PFSK-1 (cell line): ENCODE results near the gene TMEM97.

Experiments
- FOXP2 ChIP-seq: optimal IDR thresholded peaks from 2 replicates; pipeline ENCODE3; 2011; ENCODE audit warnings: borderline replicate concordance, control low read depth, inconsistent platforms; ENCODE audit not compliant: insufficient read depth; ENCODE audit errors: extremely low read length, extremely low read depth
- POLR2AphosphoS5 ChIP-seq: IDR thresholded peaks from 2 replicates; pipeline ENCODE4 v1.6.1; 2012; ENCODE audit warnings: low read depth, mild to moderate bottlenecking, control low read depth, low read length, moderate library complexity
- SIN3A ChIP-seq: IDR thresholded peaks from 2 replicates; pipeline ENCODE4 v1.6.1; 2012; ENCODE audit warnings: mild to moderate bottlenecking, low read length, moderate library complexity, borderline replicate concordance; ENCODE audit not compliant: insufficient read depth
- TAF1 ChIP-seq: IDR thresholded peaks from 2 replicates; pipeline ENCODE4 v1.6.1; 2012; ENCODE audit warnings: low read length, control low read depth, borderline replicate concordance; ENCODE audit not compliant: insufficient read depth
- TF ChIP-seq, protein P1 (sequence below), 2 experiments: IDR thresholded peaks; 2 replicates each; pipeline versions ENCODE4 v1.6.1 to v1.8.0; 2011 to 2012; ENCODE audit warnings: low read depth in 2 of 2, low read length in 2 of 2, control low read depth in 1 of 2, inconsistent platforms in 1 of 2, mild to moderate bottlenecking in 1 of 2, moderate library complexity in 1 of 2; ENCODE audit not compliant: insufficient read depth in 1 of 2

TMEM97 gene

DNA sequence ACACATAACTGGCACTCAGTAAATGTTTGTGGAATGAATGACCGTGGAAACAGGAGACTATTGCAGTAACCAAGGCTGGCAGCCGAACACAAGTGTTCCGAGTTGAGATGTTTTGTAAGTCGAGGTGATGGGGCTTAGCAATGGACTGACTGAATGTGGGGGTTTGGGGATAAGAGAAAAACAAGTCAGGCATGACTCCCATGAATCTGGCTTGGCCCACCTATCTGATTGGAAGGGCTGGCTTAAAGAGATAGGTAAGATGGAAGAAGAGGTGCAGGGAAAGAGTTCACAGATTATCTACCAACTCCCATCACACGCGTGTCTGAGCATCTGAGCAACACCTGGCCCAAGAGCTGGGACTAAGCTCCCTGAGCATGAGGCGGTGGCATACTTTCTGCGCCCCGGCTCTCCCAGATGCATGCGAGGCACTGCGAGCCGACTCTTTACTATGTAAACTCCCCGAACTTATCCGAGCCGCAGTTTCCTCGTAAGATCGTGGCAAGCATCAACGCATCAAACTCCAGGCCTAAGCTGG lies 15.7 kb downstream of the TMEM97 start:
- TF ChIP-seq TAF1: no peak
- no peak for TF ChIP-seq SIN3A
- TF ChIP-seq POLR2AphosphoS5: no peak
- TF ChIP-seq, protein P1, sequence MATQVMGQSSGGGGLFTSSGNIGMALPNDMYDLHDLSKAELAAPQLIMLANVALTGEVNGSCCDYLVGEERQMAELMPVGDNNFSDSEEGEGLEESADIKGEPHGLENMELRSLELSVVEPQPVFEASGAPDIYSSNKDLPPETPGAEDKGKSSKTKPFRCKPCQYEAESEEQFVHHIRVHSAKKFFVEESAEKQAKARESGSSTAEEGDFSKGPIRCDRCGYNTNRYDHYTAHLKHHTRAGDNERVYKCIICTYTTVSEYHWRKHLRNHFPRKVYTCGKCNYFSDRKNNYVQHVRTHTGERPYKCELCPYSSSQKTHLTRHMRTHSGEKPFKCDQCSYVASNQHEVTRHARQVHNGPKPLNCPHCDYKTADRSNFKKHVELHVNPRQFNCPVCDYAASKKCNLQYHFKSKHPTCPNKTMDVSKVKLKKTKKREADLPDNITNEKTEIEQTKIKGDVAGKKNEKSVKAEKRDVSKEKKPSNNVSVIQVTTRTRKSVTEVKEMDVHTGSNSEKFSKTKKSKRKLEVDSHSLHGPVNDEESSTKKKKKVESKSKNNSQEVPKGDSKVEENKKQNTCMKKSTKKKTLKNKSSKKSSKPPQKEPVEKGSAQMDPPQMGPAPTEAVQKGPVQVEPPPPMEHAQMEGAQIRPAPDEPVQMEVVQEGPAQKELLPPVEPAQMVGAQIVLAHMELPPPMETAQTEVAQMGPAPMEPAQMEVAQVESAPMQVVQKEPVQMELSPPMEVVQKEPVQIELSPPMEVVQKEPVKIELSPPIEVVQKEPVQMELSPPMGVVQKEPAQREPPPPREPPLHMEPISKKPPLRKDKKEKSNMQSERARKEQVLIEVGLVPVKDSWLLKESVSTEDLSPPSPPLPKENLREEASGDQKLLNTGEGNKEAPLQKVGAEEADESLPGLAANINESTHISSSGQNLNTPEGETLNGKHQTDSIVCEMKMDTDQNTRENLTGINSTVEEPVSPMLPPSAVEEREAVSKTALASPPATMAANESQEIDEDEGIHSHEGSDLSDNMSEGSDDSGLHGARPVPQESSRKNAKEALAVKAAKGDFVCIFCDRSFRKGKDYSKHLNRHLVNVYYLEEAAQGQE (IDR thresholded peaks at IDR 0.05; ENCODE audit: insufficient read depth in 1 of 2, low read depth in 2 of 2, low read length in 2 of 2): no peak
- no peak for TF ChIP-seq FOXP2

DNA sequence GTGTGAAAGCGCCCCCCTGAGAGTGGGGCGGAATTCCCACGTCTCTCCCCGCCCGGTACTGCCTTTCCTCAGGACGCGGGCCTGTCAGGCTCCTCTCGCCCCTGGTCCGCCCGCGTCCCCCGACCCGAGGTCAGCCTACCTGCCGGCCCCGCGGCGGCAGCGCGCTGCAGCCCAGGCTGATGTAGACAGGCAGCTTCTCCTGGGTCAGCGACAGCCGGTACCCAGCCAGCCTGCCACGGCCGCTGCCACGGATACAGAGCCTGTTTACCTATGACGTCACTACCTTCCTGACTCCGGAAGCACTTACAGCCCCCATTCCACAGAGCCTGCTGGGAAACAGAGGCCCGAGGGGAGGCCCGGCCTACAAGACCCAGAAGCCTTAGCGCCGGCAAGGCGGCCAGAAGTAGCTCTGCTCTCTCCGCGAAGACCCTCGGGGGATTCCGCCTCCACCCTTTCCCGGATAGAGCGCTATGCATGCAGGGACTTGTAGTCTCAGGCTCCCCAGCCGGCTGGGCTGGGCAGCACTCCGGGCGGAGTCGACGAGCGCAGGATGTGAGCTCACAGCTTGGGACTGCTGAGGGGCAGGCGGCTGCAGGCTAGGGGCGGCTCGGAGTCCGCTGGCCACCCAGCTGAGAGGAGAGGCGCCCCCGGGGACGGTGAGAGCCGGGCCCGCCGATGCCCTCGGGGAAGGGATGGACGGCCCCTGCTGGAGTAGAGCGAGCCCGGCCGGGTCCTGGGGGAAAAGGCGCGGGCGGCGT lies 16.4 kb downstream of the TMEM97 start, which contains the start of the genes IFT20 and TNFAIP1:
Gene IFT20, minus strand, starts transcription at position 272 of the 758 bp plus-strand sequence. CDS start 3,487 bp downstream, outside the sequence.
Gene TNFAIP1, plus strand, starts transcription at position 561 of the 758 bp plus-strand sequence. CDS start 3,761 bp downstream, outside the sequence.
- TF ChIP-seq, protein P1 (IDR thresholded peaks at IDR 0.05; ENCODE audit: insufficient read depth in 1 of 2, low read depth in 2 of 2, low read length in 2 of 2): 0 out of 4 replicates have a peak, but pooled peaks of 1 of the 2 experiments have one; percentile 16
- TF ChIP-seq TAF1 (peak; percentile 53; the same call in 1 of the 2 replicates), POLR2AphosphoS5 (peak; percentile 79), FOXP2 (peak; percentile 100), SIN3A (peak; percentile 97)

DNA sequence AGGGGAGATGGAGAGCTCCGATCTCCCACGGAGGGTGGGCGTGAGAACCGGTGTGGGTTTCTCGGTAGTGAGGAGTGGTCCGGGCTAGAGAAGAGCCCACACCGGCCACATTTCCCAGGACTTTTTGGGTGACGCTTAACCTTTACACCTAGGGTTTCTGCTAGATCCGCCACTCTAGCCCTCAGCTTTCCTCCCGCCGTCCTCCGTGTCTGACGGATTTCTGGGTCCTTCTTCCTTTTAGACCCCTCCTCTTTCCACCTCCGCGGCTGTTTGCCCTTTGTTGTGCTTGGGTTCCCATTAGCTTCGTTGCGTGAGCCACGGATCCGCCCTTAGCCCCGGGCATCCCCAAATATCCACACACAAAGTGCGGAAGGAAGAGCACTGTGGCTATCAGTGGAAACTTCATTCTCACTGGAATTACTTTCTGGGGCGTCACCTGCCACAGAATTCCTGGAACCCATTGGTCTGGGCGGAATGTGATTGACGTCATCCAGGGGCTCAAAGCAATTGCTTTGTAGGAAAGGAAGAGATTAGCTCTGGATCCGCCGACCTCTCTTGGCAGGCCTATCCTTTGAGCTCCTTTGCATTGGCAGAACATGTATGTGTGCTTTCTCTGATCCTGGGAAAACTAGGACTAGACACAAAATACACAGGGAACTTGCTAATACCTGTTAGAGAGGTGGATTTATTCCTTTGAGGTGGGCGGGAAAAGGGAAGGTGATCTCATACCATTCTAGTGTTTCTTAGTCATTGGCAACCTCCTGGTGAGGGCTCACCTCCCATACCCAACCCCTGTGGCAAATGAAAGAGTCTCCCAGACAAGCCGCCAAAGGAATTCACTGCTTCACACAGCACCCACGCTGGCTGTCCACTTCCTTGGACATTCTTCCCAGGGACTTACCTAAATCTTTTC lies 17.2 kb downstream of the TMEM97 start:
- no peak for TF ChIP-seq FOXP2
- TF ChIP-seq TAF1: no peak
- TF ChIP-seq POLR2AphosphoS5: peak; percentile 42; the same call in 1 of the 2 replicates
- TF ChIP-seq, protein P1 (IDR thresholded peaks at IDR 0.05; ENCODE audit: insufficient read depth in 1 of 2, low read depth in 2 of 2, low read length in 2 of 2): 0 out of 4 replicates have a peak, but pooled peaks of 1 of the 2 experiments have one; percentile 35
- no peak for TF ChIP-seq SIN3A

DNA sequence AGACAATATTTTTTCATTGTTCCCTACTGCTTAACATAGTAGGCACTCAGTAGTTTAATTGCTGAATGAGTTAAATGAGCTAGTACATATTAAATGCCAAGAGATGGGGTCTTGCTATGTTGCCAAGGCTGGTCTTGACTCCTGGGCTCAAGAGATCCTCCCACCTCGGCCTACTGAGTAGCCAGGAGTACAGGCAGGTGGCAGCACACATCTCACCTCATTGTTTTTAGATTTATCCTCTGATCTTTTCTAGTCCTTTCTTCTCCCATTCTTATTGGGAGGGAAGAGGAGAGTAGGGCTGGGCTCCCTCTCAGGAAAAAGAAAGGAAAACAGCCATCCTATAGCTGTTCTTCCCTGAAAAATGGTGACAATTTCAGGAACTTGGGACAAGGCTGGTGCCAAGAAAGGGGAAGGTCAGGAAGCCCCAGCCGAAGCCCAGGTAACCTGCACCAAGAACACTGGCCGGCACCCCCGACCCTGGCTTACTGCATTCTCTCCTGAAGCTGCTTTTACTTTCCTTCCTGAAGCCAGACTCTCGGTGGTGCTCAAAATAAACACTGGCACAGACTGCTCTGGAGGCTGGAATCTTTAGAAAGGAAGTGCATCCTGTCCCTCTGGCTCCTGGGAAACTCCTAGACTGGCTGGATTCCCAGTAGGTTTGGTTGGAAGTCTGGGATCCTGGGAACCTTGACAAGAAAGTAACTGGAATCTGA lies 19.2 kb downstream of the TMEM97 start:
- TF ChIP-seq SIN3A (0 out of 2 replicates have a peak, but pooled peaks have one; percentile 54), POLR2AphosphoS5 (no peak)
- TF ChIP-seq, protein P1 (IDR thresholded peaks at IDR 0.05; ENCODE audit: insufficient read depth in 1 of 2, low read depth in 2 of 2, low read length in 2 of 2): no peak; a peak in 1 of 4 replicates
